Activated CD8-positive, alpha-beta T cell treated with anti-CD3 and anti-CD28 coated beads, Interleukin-2, amount 10 ng/mL, durations not matched to agents 7 days and 5 days (primary cell): ENCODE measurements around the gene TLE4. TPM values are rescaled to one million over a fixed set of nuclear protein-coding genes. Genes with fewer than 3 reads are reported as not detected.

Experiments
- ATAC-seq: fragments of 150-1000 bp; cut with Tn5 transposase; one replicate; pipeline ENCODE4 v1.10.0; 2021; ENCODE audit warnings: moderate library complexity
- CTCF ChIA-PET: fragments of 350-600 bp; sonication (Branson Sonifier 250); formaldehyde crosslinking; loops from one replicate; lab custom pipeline; 2021; ENCODE audit warnings: antibody characterized with exemption; lab: Charles Lee
- POLR2A ChIA-PET: fragments of 350-600 bp; sonication (Branson Sonifier 250); formaldehyde crosslinking; loops from one replicate; lab custom pipeline; 2021; ENCODE audit warnings: antibody characterized with exemption; lab: Charles Lee
- DNase-seq: peaks from one replicate; pipeline ENCODE4 v3.0.0-alpha.2; 2020
- H3K27ac Mint-ChIP-seq: one replicate; pipeline ENCODE4 v1.8.0; 2021; ENCODE audit warnings: mild to moderate bottlenecking, mixed read lengths
- H3K27me3 Mint-ChIP-seq: one replicate; pipeline ENCODE4 v1.8.0; 2021; ENCODE audit warnings: low read depth, mixed read lengths
- H3K36me3 Mint-ChIP-seq: one replicate; pipeline ENCODE4 v1.8.0; 2021; ENCODE audit warnings: low read depth, mixed read lengths
- H3K4me1 Mint-ChIP-seq: one replicate; pipeline ENCODE4 v1.8.0; 2021; ENCODE audit warnings: low read depth, mixed read lengths
- H3K4me3 Mint-ChIP-seq: one replicate; pipeline ENCODE4 v1.8.0; 2021; ENCODE audit warnings: mild to moderate bottlenecking, mixed read lengths
- H3K9me3 Mint-ChIP-seq: one replicate; pipeline ENCODE4 v1.8.0; 2022; ENCODE audit warnings: mixed read lengths; ENCODE audit not compliant: insufficient read depth
- total RNA-seq, 2 experiments: library from RNA; stranded (reverse); gene quantifications; one replicate each; pipeline ENCODE4 v1.2.3, GENCODE V29; 2021

Gene TLE4
- total RNA-seq, 2 experiments from 2014 or later = 47.7 to 51.8 TPM

- H3K27me3 Mint-ChIP-seq = no peaks in the 10 kb centered on the region
- ChIA-PET POLR2A (interaction anchor here (4.9 kb wide), 1 partner anchor 13 kb away, joined by 50 read pairs; the partner anchor contains the start of gene TLE4), CTCF (interaction anchor here (0.8 to 1.4 kb wide), 2 partner anchors 11 to 106 kb away, joined by 3 to 4 read pairs; no protein-coding TSS in a partner anchor)
- no peak overlapping the region for H3K4me3 Mint-ChIP-seq
- ATAC-seq (peak; percentile 62), DNase-seq (peak; percentile 50)
- H3K36me3 Mint-ChIP-seq = peaks cover 64% of the 10 kb centered on the region
- peaks cover 59% of the 10 kb centered on the region for H3K4me1 Mint-ChIP-seq
- no peaks in the 10 kb centered on the region for H3K9me3 Mint-ChIP-seq
- peak overlapping the region; percentile 32 for H3K27ac Mint-ChIP-seq
Measured at GRCh38 chr9:79583952-79584654, 12.3 kb downstream of the TLE4 start.

GRCh38 chr9:79584655-79584982, 12.9 kb downstream of the TLE4 start:
- CTCF ChIA-PET = interaction anchor here (1.4 kb wide), 1 partner anchor 106 kb away, joined by 3 read pairs; no protein-coding TSS in a partner anchor
- no peaks in the 10 kb centered on the region for H3K9me3 Mint-ChIP-seq
- no peak overlapping the region for H3K4me3 Mint-ChIP-seq

GRCh38 chr9:79588488-79589223, 16.9 kb downstream of the TLE4 start:
- POLR2A ChIA-PET = no interaction called here
- Mint-ChIP-seq H3K4me1 (peaks cover 57% of the 10 kb centered on the region), H3K27ac (no peak overlapping the region), H3K4me3 (no peak overlapping the region), H3K9me3 (no peaks in the 10 kb centered on the region), H3K36me3 (peaks cover 55% of the 10 kb centered on the region), H3K27me3 (peaks cover 3% of the 10 kb centered on the region)
- CTCF ChIA-PET = no interaction called here
- no peak for ATAC-seq
- DNase-seq = no peak

More at GRCh38 chr9:79584655-79584982, 12.9 kb downstream of the TLE4 start:
- Mint-ChIP-seq H3K27ac (no peak overlapping the region), H3K4me1 (peaks cover 58% of the 10 kb centered on the region), H3K36me3 (peaks cover 65% of the 10 kb centered on the region), H3K27me3 (no peaks in the 10 kb centered on the region)
- DNase-seq (no peak), ATAC-seq (no peak)
- POLR2A ChIA-PET = interaction anchor here (4.9 kb wide), 1 partner anchor 13 kb away, joined by 50 read pairs; the partner anchor contains the start of gene TLE4

- Mint-ChIP-seq H3K4me1 (peaks cover 58% of the 10 kb centered on the region), H3K27ac (no peak overlapping the region), H3K9me3 (no peaks in the 10 kb centered on the region), H3K36me3 (peaks cover 56% of the 10 kb centered on the region), H3K27me3 (peaks cover 3% of the 10 kb centered on the region), H3K4me3 (no peak overlapping the region)
- no peak for DNase-seq
- ATAC-seq = no peak
- CTCF ChIA-PET = no interaction called here
- POLR2A ChIA-PET = interaction anchor here (1.3 kb wide), 1 partner anchor 22 kb away, joined by 3 read pairs; no protein-coding TSS in a partner anchor
Measured at GRCh38 chr9:79591458-79591857, 19.7 kb downstream of the TLE4 start.

- DNase-seq = peak; percentile 53
- CTCF ChIA-PET = interaction anchor here (0.8 to 1.5 kb wide), 3 partner anchors 9 to 39 kb away, joined by 3 to 6 read pairs (median 4); no protein-coding TSS in a partner anchor
Measured at GRCh38 chr9:79592726-79593493, 21.1 kb downstream of the TLE4 start.

GRCh38 chr9:79598562-79599345, 27.0 kb downstream of the TLE4 start:
- H3K27me3 Mint-ChIP-seq = no peaks in the 10 kb centered on the region

More at GRCh38 chr9:79592726-79593493, 21.1 kb downstream of the TLE4 start:
- peaks cover 59% of the 10 kb centered on the region for H3K36me3 Mint-ChIP-seq
- H3K27me3 Mint-ChIP-seq = peaks cover 3% of the 10 kb centered on the region
- ATAC-seq = peak; percentile 74
- H3K9me3 Mint-ChIP-seq = no peaks in the 10 kb centered on the region
- H3K27ac Mint-ChIP-seq = peak overlapping the region; percentile 0
- H3K4me1 Mint-ChIP-seq = peaks cover 61% of the 10 kb centered on the region
- POLR2A ChIA-PET = interaction anchor here (0.6 to 1.6 kb wide), 4 partner anchors 12 to 31 kb away, joined by 3 to 6 read pairs (median 3); partner anchors contain the start of gene TLE4
- peak overlapping the region; percentile 19 for H3K4me3 Mint-ChIP-seq

GRCh38 chr9:79600466-79600865, 28.7 kb downstream of the TLE4 start:
- Mint-ChIP-seq H3K9me3 (peaks cover 9% of the 10 kb centered on the region), H3K27me3 (no peaks in the 10 kb centered on the region), H3K27ac (no peak overlapping the region), H3K36me3 (peaks cover 43% of the 10 kb centered on the region), H3K4me1 (peaks cover 23% of the 10 kb centered on the region), H3K4me3 (no peak overlapping the region)
- DNase-seq (no peak), ATAC-seq (no peak)
- CTCF ChIA-PET = no interaction called here
- POLR2A ChIA-PET = no interaction called here

More at GRCh38 chr9:79598562-79599345, 27.0 kb downstream of the TLE4 start:
- CTCF ChIA-PET = no interaction called here
- Mint-ChIP-seq H3K4me1 (peaks cover 36% of the 10 kb centered on the region), H3K9me3 (peaks cover 9% of the 10 kb centered on the region), H3K36me3 (peaks cover 53% of the 10 kb centered on the region), H3K27ac (no peak overlapping the region), H3K4me3 (no peak overlapping the region)
- POLR2A ChIA-PET = no interaction called here
- ATAC-seq (no peak), DNase-seq (no peak)

- POLR2A ChIA-PET = no interaction called here
Measured at GRCh38 chr9:79603222-79603920, 31.6 kb downstream of the TLE4 start.

GRCh38 chr9:79604149-79604548, 32.4 kb downstream of the TLE4 start:
- CTCF ChIA-PET = no interaction called here
- no peaks in the 10 kb centered on the region for H3K27me3 Mint-ChIP-seq
- H3K36me3 Mint-ChIP-seq = peaks cover 37% of the 10 kb centered on the region
- H3K4me1 Mint-ChIP-seq = peaks cover 14% of the 10 kb centered on the region
- H3K4me3 Mint-ChIP-seq = no peak overlapping the region
- no peak for ATAC-seq
- POLR2A ChIA-PET = interaction anchor here (0.9 kb wide), 1 partner anchor 219 kb away, joined by 3 read pairs; no protein-coding TSS in a partner anchor
- DNase-seq = no peak
- H3K9me3 Mint-ChIP-seq = peaks cover 9% of the 10 kb centered on the region
- no peak overlapping the region for H3K27ac Mint-ChIP-seq

More at GRCh38 chr9:79603222-79603920, 31.6 kb downstream of the TLE4 start:
- H3K4me3 Mint-ChIP-seq = no peak overlapping the region
- H3K27me3 Mint-ChIP-seq = no peaks in the 10 kb centered on the region
- peaks cover 9% of the 10 kb centered on the region for H3K9me3 Mint-ChIP-seq
- H3K27ac Mint-ChIP-seq = no peak overlapping the region
- ATAC-seq = no peak
- CTCF ChIA-PET = no interaction called here
- peaks cover 39% of the 10 kb centered on the region for H3K36me3 Mint-ChIP-seq
- H3K4me1 Mint-ChIP-seq = peaks cover 20% of the 10 kb centered on the region
- DNase-seq = no peak

- Mint-ChIP-seq H3K36me3 (peaks cover 35% of the 10 kb centered on the region), H3K4me3 (no peak overlapping the region), H3K4me1 (peaks cover 8% of the 10 kb centered on the region), H3K27me3 (no peaks in the 10 kb centered on the region), H3K27ac (no peak overlapping the region), H3K9me3 (peaks cover 9% of the 10 kb centered on the region)
- CTCF ChIA-PET = no interaction called here
- ATAC-seq (no peak), DNase-seq (no peak)
- POLR2A ChIA-PET = interaction anchor here (0.5 to 0.9 kb wide), 2 partner anchors 12 to 219 kb away, joined by 3 read pairs; no protein-coding TSS in a partner anchor
Measured at GRCh38 chr9:79604921-79605562, 33.3 kb downstream of the TLE4 start.
